ENCODE measurements around the gene DAGLA.

DAGLA gene

DNA sequence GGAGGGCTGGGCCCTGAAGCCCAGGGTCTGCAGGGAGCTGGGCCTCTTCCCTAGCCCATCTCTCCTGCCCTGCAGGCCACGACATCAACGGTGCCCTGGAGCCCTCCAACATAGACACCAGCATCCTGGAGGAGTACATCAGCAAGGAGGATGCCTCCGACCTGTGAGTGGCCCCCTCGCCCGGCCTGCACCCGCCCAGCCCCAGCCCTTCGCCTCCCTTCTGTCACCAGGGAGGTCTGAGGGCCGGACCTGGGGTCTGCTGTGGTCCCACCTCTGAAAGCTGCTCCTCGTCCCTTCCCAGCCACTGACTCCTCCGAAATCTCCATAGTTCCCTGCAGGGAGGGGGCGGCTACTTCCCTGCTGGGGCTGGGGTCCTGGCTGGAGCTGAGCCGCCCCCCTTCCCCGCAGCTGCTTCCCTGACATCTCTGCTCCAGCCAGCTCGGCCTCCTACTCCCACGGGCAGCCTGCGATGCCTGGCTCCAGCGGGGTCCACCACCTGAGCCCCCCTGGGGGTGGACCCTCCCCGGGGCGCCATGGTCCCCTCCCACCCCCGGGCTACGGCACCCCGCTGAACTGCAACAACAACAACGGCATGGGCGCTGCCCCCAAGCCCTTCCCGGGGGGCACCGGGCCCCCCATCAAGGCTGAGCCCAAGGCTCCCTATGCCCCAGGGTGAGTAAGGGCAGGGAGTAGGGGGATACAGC lies 85.5 kb downstream of the DAGLA start:
- no peak for DNase-seq (ENCODE audit: low spot score)

DNA sequence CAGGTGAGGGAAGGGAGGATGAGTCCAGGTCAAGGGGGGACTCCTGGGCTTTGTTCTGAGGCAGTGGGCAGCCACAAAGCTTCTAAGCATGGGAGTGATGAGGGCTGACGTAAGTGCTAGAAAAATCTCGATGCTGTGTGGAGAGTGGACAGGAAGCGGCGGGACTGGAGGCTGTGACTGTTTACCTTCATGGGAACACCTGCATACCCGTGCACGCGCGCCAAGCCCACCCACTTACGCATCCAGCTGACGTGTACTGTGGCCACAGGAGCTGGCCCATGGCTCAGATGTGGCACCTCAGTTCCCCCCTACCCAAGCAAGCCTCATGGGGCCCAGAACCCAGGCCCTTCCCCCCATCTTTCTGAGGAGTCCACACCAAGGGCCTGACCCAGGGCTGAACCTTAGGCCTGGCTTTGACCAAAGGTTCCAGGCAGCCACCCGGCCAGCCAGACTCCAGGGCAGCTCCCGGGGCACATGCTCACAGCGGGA lies 86.2 kb downstream of the DAGLA start:
- DNase-seq (ENCODE audit: low spot score), result no peak

DNA sequence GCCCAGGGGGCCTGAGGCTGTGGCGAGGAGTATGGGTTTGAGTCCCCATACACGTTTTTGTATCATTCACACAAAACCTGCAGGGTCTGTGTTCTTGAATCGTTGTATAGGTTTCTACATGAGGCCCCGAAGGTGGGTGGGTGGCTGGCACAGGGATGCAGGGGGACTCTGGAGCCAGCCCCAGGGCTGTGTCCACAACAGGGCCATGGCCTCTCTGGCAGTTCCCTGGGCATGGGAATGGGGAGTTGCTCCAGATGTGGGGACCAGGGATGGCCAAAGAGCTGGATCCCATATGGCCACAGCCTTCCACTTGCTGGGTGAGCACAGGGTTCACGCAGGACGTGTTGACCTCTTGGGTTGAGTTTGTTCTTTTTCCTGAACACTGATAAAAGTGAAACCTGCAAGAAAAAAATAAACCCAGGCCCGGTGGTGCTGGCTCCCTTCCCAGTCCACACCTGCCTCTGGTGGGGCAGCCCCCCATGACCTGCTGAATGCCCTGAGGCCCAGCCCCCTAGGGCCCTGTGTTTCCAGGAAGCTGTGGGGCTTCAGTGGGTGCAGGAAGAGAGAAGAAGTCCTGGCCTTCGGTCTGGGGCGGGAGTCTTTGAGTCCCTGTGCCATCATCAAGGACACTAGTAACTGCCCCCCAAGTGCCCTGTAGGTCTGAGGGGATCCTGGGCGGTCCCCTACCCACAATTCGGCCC lies 88.3 kb downstream of the DAGLA start:
- no peak for DNase-seq (ENCODE audit: low spot score)

DNA sequence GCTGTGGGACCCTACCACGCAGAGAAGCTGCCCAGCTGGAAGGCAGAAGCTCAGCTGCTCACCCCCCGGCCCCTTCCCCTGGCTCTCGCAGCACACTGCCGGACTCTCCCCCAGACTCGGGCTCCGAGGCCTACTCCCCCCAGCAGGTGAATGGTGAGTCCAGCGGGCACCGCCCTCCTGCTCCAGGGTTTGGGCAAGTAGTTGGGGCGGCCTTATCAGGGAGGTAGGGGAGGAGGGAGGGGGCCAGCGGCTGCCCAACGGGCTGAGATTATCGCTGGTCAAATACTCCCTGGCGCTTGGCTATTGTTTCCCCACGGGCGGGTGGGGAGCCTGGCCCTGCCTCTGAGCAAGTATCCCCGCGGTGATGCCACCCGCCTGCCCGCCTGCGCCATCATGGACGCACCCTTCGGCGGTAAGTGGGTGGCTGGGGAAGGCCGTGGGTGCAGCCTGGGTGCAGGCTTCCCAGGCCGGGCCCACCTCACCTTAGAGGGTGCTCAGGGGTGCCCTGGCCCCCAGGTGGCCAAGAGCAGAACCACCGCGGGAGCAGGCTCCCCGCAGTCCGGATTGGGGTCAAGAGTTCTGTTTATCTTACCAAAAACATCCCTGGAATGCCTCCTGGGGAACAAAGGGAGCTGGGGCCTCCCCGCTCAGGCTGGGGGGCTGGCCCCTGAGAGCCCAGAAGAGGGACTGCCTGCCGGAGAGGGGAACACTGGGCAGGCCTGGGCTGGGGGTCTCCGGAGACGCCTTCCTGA lies 89.2 kb downstream of the DAGLA start:
- DNase-seq (ENCODE audit: low spot score), result no peak

DNA sequence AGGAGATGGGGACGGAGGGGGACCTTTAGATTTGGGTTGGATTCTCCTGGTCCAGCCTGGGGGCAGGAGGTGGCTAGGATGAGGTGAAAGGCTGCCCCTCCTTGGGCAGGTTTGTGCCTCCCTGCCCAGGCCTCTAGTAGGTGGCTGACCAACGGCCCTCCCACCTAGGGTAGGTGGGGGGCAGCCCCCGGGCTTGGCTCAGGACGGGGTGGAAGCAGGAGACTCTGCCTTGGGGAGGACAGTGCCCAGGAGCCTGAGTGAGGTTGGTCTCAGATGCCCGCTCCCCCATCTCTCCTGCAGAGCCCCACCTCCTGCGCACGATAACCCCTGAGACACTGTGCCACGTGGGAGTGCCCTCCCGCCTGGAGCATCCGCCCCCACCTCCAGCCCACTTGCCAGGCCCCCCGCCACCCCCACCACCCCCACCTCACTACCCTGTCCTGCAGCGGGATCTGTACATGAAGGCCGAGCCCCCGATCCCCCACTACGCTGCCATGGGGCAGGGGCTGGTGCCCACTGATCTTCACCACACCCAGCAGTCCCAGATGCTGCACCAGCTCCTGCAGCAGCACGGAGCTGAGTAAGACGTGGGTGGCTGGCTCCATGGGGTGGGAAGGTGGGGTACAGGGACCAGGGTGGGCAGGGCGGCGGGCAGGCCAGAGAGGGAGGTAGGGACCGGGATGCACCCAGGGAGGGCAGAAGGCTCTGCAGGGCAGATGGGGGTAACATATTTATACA lies 89.9 kb downstream of the DAGLA start:
- no peak for DNase-seq (ENCODE audit: low spot score)

DNA sequence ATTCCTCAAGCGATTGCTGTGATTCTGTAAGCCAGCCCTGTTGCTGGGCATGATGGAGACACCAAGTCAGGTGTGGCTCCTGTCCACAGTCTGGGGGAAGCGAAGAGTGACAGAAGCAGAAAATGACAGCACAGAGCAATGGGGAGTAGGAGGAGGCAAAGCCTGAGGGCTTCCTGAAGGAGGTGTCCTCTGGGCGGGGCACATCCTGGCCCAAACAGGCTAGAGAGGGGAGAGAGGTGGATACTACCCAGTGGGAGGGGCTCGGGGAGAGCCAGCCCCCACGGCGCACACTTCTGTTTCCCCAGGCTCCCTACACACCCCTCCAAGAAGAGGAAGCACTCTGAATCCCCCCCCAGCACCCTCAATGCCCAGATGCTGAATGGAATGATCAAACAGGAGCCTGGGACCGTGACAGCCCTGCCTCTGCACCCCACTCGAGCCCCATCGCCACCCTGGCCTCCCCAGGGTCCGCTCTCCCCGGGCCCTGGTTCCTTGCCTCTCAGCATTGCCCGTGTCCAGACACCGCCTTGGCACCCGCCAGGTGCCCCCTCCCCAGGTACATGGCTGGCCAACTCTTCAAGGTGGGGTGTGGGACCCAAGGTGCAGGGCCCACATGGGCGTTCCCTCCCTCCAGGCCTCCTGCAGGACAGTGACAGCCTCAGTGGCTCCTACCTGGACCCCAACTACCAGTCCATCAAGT lies 91.2 kb downstream of the DAGLA start:
- DNase-seq (ENCODE audit: low spot score), result no peak

DNA sequence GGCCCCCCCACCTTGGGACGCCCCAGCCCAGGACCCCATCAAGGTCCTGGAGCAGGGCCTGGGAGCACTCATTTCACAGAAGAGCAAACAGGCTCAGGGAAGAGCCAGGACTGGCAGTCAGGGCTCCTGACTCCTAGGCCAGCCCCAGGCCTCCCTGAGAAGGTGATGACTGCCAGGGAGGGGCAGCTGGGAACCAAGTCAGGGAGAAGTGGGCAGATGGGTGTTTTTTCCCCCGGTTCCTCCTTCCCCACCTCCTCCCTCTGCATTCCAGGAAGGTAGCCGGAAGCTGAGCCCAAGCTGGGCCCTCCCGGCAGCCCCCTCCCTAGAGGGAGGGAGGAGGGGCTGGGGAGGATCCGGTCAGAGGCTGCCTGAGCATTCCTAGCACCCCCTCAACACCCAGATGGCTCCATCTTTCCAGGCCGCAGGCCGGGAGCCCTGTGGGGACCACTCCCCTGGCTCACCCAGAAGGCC lies 91.8 kb downstream of the DAGLA start:
- no peak for DNase-seq (ENCODE audit: low spot score)

DNA sequence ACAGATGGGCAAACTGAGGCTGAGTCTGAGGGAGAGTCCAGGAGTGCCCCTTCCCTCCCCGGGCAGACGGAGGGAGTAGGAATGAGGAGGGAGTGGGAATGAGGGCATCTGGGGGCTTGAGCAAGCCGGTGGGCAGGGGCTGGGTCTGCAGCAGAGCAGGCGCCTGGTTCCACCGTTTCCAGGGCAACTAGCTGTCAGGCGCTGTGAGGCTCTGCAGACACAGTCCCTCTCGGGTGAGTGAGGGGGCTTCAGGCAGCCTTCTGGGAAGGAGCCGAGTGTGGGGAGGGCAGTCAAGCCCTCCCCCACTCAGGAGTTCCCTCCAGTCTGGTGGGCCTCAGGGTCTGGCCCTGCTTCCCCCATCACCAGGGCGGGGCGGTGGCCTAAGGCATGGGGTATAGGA lies 93.2 kb downstream of the DAGLA start:
- DNase-seq (ENCODE audit: low spot score), result no peak

DNA sequence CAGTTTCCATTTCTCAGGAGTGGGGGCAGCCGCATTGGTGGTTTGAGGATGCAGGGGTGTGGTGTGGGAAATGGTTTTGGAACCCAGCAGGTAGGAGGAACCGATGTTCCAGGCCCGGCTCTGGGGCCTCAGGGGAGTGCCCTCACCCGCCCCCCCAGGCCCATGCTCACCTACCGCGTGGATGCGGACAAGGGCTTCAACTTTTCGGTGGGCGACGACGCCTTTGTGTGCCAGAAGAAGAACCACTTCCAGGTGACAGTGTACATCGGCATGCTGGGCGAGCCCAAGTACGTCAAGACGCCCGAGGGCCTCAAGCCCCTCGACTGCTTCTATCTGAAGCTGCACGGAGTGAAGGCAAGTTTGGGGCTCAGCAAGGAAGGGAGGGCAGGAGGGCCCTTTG lies 93.6 kb downstream of the DAGLA start:
- DNase-seq (ENCODE audit: low spot score), result no peak

DNA sequence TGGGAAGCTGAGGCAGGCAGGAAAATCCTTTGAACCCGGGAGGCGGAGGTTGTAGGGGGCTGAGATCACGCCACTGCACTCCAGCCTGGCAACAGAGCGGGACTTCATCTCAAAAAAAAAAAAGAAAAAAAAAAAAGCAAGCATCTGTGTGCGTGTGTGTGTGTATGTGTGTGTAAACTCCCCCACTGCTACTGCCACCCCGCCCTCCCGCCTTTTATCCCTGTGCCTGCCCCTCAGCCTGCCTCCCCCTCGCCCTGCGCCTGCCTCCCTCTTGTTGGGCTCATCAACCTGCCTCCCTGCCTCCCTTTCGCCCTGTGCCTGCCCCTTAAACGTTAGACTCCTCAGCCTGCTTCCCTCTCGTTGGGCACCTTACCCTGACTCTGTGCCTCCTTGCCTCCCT lies 94.2 kb downstream of the DAGLA start:
- no peak for DNase-seq (ENCODE audit: low spot score)

DNA sequence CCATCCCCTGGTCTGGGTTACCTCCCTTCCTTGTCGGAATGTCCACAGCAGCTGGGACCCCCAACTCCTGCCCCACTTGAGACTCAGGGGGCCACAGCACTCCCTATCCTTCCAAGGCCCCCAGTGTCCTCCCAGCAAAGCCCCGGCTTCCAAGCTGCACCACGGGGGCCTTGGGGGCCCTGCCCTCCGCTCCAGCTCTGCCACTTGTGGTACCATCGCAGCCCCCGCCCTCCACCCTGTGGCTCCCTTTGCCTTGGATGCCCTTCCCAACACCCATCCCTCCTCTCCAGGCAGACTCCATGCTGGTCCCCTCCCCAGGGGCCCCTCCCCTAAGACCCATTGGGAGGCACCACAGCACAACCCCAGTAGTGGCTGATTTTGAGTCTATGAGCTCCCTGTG lies 94.9 kb downstream of the DAGLA start:
- DNase-seq (ENCODE audit: low spot score), result no peak

DNA sequence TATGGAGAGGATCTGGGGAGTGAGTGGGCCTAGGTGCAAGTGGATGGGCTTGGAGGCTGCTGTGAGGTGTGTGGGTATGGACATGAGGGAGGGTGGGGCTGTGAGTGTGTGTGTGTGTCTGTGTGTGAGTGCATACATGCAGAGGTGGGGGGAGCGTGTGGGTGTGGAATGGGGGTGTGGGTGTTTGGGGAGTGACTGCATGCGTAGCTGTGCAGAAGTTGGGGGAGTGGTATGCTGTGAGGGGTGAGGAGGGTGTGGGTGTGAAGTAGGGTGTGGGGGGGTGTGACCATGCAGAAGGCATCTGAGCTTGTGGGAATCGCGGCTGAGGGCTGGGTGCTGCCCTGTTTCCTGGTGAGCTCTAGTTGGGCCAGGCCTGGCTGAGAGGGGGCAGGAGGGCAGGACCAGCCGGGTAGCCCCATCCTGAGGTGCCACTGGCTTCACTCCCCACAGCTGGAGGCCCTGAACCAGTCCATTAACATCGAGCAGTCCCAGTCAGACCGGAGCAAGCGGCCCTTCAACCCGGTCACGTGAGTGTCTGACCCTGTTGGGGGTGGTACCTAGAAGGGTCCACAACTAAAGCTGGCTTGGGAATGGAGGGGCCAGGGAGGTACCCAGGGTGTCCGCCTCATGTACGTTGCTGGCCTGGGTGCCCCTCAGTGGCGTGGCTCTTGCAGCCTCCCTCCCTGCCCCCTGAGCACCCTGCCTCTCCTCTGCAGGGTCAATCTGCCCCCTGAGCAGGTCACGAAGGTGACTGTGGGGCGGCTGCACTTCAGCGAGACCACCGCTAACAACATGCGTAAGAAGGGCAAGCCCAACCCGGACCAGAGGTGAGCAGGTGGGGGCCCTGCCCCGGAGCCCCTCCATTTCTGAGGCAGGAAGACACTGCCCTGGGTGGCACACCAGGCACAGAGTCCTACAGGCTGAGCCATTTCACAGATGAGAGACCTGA lies 95.7 kb downstream of the DAGLA start:
- DNase-seq (ENCODE audit: low spot score), result no peak

DNA sequence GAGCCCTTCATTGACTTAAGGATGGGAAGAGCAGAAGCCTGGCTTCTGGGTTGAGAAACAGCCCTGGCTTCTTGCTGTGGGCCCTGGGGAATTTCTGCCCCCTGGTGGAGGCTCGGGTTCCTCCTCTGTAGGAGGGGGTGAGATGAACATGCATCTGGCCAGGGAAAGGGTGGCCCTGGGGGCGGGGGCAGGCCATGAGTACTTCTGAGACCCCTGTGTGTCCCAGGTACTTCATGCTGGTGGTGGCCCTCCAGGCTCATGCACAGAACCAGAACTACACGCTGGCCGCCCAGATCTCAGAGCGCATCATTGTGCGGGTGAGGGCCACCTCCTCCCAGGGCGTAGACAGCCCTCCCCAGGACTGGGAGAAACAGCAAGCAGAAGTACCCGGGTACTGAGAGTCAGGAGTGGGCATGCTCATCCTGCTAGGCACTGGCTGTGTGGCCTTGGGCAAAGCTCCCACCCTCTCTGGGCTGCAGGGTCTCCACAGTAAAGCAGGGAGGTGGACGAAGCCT lies 96.4 kb downstream of the DAGLA start:
- peak; percentile 41 for DNase-seq (ENCODE audit: low spot score)

DNA sequence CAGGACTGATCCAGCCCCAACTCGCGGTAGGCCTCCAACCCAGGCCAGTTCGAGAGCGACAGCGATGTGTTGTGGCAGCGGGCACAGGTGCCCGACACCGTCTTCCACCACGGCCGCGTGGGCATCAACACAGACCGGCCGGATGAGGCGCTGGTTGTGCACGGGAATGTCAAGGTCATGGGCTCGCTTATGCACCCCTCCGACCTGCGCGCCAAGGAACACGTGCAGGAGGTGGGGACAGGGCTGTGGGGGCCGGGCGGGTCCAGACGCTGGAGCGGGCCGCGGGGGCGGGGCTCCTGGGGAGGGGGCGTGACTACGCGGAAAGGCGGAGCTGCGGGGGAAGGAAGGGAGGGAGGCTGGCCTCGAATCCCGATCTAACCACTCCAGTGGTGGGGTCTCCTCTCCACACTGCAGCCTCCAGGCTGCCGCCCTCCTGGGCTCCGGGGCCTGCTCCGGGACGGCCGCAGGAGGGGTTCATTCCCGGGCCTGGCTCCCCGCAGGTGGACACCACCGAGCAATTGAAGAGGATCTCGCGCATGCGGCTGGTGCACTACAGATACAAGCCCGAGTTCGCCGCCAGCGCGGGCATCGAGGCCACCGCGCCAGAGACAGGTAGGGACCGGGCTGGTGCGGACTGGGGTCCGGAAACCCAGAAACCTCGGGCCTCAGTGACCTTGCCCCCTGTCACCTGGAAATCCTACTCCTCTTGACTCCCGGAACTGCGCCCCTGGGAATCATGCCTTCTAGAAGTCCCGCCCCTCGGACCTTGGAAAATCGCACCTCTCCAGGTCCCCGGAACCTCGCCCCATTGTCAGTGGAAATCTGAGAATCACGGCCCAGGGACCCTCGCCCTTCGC lies 97.3 kb downstream of the DAGLA start:
- DNase-seq (ENCODE audit: low spot score), result peak; percentile 63

DNA sequence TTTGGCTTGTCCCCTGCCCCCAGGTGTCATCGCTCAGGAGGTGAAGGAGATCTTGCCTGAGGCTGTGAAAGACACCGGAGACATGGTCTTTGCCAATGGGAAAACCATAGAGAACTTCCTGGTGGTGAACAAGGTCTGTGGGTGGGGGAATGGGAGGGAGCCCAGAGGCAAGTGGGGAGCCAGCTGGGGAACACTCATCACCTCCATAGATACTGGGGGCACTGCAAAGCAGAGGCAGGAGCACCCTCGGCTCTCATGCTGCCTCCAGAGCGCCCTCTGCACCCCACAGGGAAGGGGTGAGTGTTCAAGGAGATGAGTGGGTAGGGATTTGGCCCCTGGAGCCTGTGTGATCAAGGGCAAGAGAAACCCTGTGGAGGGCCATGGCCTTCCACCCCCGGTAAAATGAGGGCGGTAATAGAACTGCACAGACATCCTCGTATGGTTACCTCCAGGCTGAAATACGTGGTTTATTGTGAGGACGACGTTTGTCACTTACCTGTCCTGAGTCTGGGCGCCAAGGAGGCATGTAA lies 98.2 kb downstream of the DAGLA start:
- no peak for DNase-seq (ENCODE audit: low spot score)

DNA sequence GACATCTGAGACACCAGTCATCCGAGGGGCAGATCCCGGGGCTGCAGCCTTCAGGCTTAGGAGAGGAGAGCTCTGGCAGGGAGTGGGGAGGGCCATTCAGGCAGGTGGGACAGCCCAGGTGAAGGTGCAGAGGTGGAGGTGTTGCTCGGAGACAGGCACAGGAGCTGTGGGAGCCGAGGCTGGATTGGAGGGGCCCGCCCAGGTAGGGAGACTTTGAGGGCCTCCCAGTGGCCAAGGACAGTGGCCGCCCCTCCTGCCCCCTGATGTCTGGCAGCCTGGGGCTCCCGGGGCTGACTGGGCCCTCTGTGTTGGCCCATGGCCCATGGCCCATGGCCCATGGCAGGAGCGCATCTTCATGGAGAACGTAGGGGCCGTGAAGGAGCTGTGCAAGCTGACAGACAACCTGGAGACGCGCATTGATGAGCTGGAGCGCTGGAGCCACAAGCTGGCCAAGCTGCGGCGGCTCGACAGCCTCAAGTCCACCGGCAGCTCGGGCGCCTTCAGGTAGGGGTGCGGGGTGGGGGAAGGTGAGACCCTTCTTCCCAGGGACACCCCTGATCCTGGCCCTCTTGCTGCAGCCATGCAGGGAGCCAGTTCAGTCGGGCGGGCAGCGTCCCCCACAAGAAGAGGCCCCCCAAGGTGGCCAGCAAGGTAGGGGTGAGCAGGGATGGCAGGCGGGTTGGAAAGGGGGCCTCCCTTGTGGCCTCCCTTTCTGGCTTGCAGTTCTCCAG lies 98.9 kb downstream of the DAGLA start:
- no peak for DNase-seq (ENCODE audit: low spot score)

DNA sequence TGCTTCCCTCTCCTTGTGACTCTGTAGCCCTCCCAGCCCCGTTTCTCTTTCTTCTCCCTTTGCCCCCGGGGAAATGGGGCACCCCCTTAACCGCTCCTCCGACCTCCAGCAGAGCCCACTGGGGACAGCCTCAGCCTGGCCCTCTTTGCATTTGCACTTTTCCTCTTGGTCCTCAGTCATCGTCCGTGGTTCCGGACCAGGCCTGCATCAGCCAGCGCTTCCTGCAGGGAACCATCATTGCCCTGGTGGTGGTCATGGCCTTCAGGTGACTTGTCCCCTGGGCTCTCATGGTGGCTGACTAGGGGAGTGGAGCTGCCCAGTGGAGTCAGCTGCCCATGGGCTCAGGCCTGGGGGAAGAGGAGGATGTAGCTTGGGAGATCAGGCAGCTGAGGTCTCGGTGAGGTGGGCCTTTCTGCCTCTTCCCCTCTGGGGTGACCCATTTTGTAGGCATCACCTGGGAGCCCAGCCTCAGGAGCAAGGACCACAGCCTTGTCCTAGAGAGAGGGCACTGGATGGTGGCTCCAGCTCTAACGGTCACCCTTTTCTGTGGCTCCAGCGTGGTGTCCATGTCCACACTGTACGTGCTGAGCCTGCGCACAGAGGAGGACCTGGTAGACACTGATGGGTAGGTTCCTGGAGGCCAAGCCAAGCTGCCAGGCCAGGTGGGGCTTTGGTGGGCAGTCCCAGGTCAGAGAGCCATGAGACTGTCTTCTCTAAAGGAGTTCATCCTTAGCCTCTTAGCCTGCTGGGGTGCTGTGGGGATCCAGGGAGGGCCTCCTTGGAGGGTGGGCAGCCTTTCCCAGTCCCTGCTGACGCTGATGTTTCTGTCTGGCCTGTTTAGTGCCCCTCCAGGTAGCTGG lies 99.7 kb downstream of the DAGLA start:
- no peak for DNase-seq (ENCODE audit: low spot score)
